HL-60 (cell line): Measurements from ENCODE around the gene PRDM16.
A peak's percentile ranks its signal among the peaks of the same experiment; 100 is the strongest.

ENCODE experiments used
- DNase-seq, 2 experiments: peaks; one replicate each; pipeline ENCODE4 v3.0.0-alpha.2; 2010 to 2020; ENCODE audit warnings: low read depth in 1 of 2, low spot score in 1 of 2
- H3K27ac ChIP-seq: fragments of 250-450 bp; sonication (Bioruptor Pico); replicated peaks from 2 replicates; pipeline ENCODE4 v1.5.1; 2020; ENCODE audit warnings: mild to moderate bottlenecking, moderate library complexity
- H3K27me3 ChIP-seq: fragments of 250-450 bp; sonication (Bioruptor Pico); 2 replicates; pipeline ENCODE4 v1.5.1; 2021; ENCODE audit warnings: mild to moderate bottlenecking, moderate library complexity; ENCODE audit not compliant: insufficient read depth, poor library complexity, severe bottlenecking
- H3K4me3 ChIP-seq: replicated peaks from 2 replicates; pipeline ENCODE4 v1.5.1; 2011; ENCODE audit warnings: mild to moderate bottlenecking, control low read depth, low read length; ENCODE audit not compliant: insufficient read depth
- CTCF ChIP-seq: IDR thresholded peaks from one replicate; pipeline ENCODE4 v1.5.1; 2011; ENCODE audit warnings: low read length, control low read depth, inconsistent platforms; ENCODE audit not compliant: insufficient read depth
- GABPA ChIP-seq: IDR thresholded peaks from 2 replicates; pipeline ENCODE4 v1.6.1; 2012; ENCODE audit warnings: low read depth
- POLR2AphosphoS5 ChIP-seq: IDR thresholded peaks from 2 replicates; pipeline ENCODE4 v1.6.1; 2012; ENCODE audit warnings: low read depth
- REST ChIP-seq: IDR thresholded peaks from 2 replicates; pipeline ENCODE4 v1.6.1; 2012; ENCODE audit warnings: low read depth; ENCODE audit not compliant: insufficient replicate concordance
- SPI1 ChIP-seq: IDR thresholded peaks from 2 replicates; pipeline ENCODE4 v1.6.1; 2012; ENCODE audit warnings: low read depth, mild to moderate bottlenecking, borderline replicate concordance

Gene PRDM16

DNA sequence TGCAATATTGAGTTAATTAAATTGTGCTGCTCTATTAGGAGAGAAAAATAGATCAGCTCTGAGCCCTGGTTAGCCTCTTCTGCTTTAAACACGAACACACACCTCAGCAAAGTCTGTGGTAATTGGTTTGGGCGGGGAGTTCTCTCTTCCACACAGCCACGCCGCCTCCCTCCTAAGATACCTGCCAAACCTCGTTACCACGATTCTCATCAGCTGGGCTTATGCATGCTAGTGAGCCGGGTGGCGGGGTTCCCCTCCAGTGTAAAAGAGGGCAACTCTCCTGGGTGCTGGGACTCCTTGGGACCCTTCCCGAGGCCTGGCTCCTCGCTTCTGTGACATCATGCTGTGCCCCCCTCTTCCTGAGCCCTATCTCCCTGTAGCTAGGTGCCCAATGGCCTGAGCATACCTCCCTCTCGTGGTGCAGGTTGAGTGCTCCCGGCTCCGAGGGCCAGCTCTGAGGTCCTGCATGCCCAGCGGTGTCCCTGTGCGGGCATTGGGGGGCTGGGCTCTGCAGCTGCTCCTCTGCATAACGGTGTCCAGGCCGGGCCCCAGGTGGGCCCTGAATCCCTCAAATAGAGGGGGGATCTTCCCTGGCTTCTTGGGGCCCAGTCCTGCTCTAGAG, 182.9 kb downstream of the PRDM16 start:
- Histone ChIP-seq H3K27me3 (peaks cover 4% of the 10 kb centered on the region), H3K4me3 (no peak overlapping the region), H3K27ac (no peak overlapping the region)
- no peak for DNase-seq
- no peak for TF ChIP-seq GABPA
- TF ChIP-seq POLR2AphosphoS5 = no peak
- TF ChIP-seq CTCF = no peak
- TF ChIP-seq REST = no peak

DNA sequence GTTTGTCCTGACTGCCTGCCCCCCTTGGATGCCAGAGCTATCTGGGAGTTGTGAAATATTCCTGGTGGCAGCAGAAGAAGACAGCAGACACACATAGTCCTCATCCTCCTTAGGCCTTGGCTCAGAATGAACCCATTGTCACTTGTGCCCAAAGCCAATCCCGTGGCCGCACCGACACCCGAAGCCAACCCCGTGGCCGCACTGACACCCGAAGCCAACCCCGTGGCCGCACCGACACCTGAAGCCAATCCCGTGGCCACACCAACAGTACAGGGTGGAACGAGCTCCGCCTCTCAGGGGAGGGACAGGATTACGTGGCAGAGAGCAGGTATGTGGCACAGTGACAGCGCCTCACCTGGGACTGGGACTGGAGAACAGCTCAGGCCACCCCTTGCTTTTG, 186.7 kb downstream of the PRDM16 start:
- no peak for TF ChIP-seq GABPA
- TF ChIP-seq POLR2AphosphoS5 = no peak
- no peak for TF ChIP-seq CTCF
- TF ChIP-seq REST = no peak
- TF ChIP-seq SPI1 = no peak
- H3K27me3 ChIP-seq = no peaks in the 10 kb centered on the region
- H3K27ac ChIP-seq = no peak overlapping the region
- DNase-seq = no peak
- no peak overlapping the region for H3K4me3 ChIP-seq

- H3K4me3 ChIP-seq = no peak overlapping the region
- DNase-seq = no peak
- H3K27ac ChIP-seq = no peak overlapping the region
- TF ChIP-seq CTCF (no peak), REST (peak; percentile 83)
- H3K27me3 ChIP-seq = no peaks in the 10 kb centered on the region
Observed at GRCh38 chr1:3257788-3258187, 188.8 kb downstream of the PRDM16 start.
